HG03060 (cell line): ENCODE data around the gene TNPO1.
A peak's percentile ranks its signal among the peaks of the same experiment; 100 is the strongest.
"Not testable (repeated sequence)": the region's sequence is repeated elsewhere in the genome, so short reads cannot be mapped to it uniquely, and the experiment has no call there.

Experiments
- ATAC-seq: cut with Tn5 transposase; IDR thresholded peaks from one replicate; pipeline ENCODE4 v1.9.1; 2021; ENCODE audit warnings: low read depth, moderate number of reproducible peaks; ENCODE audit not compliant: unreplicated experiment

Gene TNPO1

GRCh38 chr5:72921886-72922285 lies 105.4 kb downstream of the TNPO1 start:
- ATAC-seq, result no peak

- no peak for ATAC-seq
Observed at GRCh38 chr5:72922422-72922821, 106.0 kb downstream of the TNPO1 start.

GRCh38 chr5:72925336-72926010 lies 109.0 kb downstream of the TNPO1 start:
- no peak for ATAC-seq

- not testable (repeated sequence) for ATAC-seq
Observed at GRCh38 chr5:72932686-72933085, 116.2 kb downstream of the TNPO1 start.

- not testable (repeated sequence) for ATAC-seq
Observed at GRCh38 chr5:72934953-72935725, 118.7 kb downstream of the TNPO1 start.

GRCh38 chr5:72936893-72937292 lies 120.4 kb downstream of the TNPO1 start:
- ATAC-seq, result no peak

GRCh38 chr5:72937517-72938061 lies 121.1 kb downstream of the TNPO1 start:
- ATAC-seq, result no peak

GRCh38 chr5:72938206-72938605 lies 121.7 kb downstream of the TNPO1 start:
- no peak for ATAC-seq

GRCh38 chr5:72940082-72940481 lies 123.6 kb downstream of the TNPO1 start:
- ATAC-seq, result no peak

- no peak for ATAC-seq
Observed at GRCh38 chr5:72943307-72943706, 126.8 kb downstream of the TNPO1 start.

- ATAC-seq, result no peak
Observed at GRCh38 chr5:72947498-72947897, 131.0 kb downstream of the TNPO1 start.

- no peak for ATAC-seq
Observed at GRCh38 chr5:72949481-72949880, 133.0 kb downstream of the TNPO1 start.

- no peak for ATAC-seq
Observed at GRCh38 chr5:72951671-72952468, 135.4 kb downstream of the TNPO1 start.

GRCh38 chr5:72954389-72954788 lies 137.9 kb downstream of the TNPO1 start:
- no peak for ATAC-seq

- ATAC-seq, result peak; percentile 6
Observed at GRCh38 chr5:72955143-72955767, 138.8 kb downstream of the TNPO1 start.

- ATAC-seq, result peak; percentile 72
Observed at GRCh38 chr5:72955768-72956323, 139.4 kb downstream of the TNPO1 start, which contains the start of gene FCHO2. TSS of gene FCHO2 (plus strand) at chr5:72956041. CDS start at chr5:72956097, 56 bp downstream.

GRCh38 chr5:72956324-72957140 lies 140.1 kb downstream of the TNPO1 start:
- ATAC-seq, result no peak

- no peak for ATAC-seq
Observed at GRCh38 chr5:72957337-72957736, 140.9 kb downstream of the TNPO1 start.

GRCh38 chr5:72959257-72959656 lies 142.8 kb downstream of the TNPO1 start:
- no peak for ATAC-seq
